DOHH2 (cell line): ENCODE data around the gene SRPK2.

Experiments
- H3F3A ChIP-seq: fragments of 200-600 bp; sonication (generic), shearing (Covaris generic); 2 replicates; pipeline ENCODE4 v1.6.0; 2016; ENCODE audit warnings: antibody characterized with exemption, mild to moderate bottlenecking; ENCODE audit not compliant: control insufficient read depth, insufficient read depth
- H3K27ac ChIP-seq: fragments of 200-600 bp; sonication (generic); 2 replicates; pipeline ENCODE4 v1.5.1; 2014; ENCODE audit warnings: low read depth, mild to moderate bottlenecking, low read length, moderate library complexity
- H3K27me3 ChIP-seq: fragments of 200-600 bp; sonication (generic); 2 replicates; pipeline ENCODE4 v1.6.1; 2014; ENCODE audit warnings: mild to moderate bottlenecking, low read length, mixed read lengths; ENCODE audit not compliant: control insufficient read depth
- H3K36me3 ChIP-seq: fragments of 200-600 bp; sonication (generic); 2 replicates; pipeline ENCODE4 v1.6.1; 2014; ENCODE audit warnings: mild to moderate bottlenecking, low read length, moderate library complexity, mixed read lengths; ENCODE audit not compliant: control insufficient read depth
- H3K4me1 ChIP-seq: fragments of 200-600 bp; sonication (generic); 2 replicates; pipeline ENCODE4 v1.6.1; 2014; ENCODE audit warnings: mild to moderate bottlenecking, low read length, mixed read lengths; ENCODE audit not compliant: control insufficient read depth
- H3K4me2 ChIP-seq: fragments of 200-600 bp; sonication (generic); 2 replicates; pipeline ENCODE4 v1.6.0; 2014; ENCODE audit warnings: mild to moderate bottlenecking, low read length, moderate library complexity
- H3K4me3 ChIP-seq: fragments of 200-600 bp; sonication (generic); 2 replicates; pipeline ENCODE4 v1.5.1; 2014; ENCODE audit warnings: mild to moderate bottlenecking, low read length, mixed read lengths
- H3K79me2 ChIP-seq: fragments of 200-600 bp; sonication (generic); 2 replicates; pipeline ENCODE4 v1.6.1; 2014; ENCODE audit warnings: mild to moderate bottlenecking, low read length, mixed read lengths; ENCODE audit not compliant: control insufficient read depth
- H3K9me2 ChIP-seq: fragments of 200-600 bp; sonication (generic); replicated peaks from 2 replicates; pipeline ENCODE4 v1.6.1; 2014; ENCODE audit warnings: mild to moderate bottlenecking, low read length, mixed read lengths; ENCODE audit not compliant: control insufficient read depth
- H3K9me3 ChIP-seq: fragments of 200-600 bp; sonication (generic); 2 replicates; pipeline ENCODE4 v1.6.1; 2014; ENCODE audit warnings: antibody characterized with exemption, low read length, mixed read lengths; ENCODE audit not compliant: control insufficient read depth, insufficient read depth
- H4K20me1 ChIP-seq: fragments of 200-600 bp; sonication (generic); 2 replicates; pipeline ENCODE4 v1.6.0; 2014; ENCODE audit warnings: low read depth, mild to moderate bottlenecking, antibody characterized with exemption, low read length, moderate library complexity; ENCODE audit not compliant: control insufficient read depth, insufficient read depth
- CTCF ChIP-seq: fragments of 200-600 bp; sonication (generic); IDR thresholded peaks from one replicate; pipeline ENCODE4 v1.5.1; 2014; ENCODE audit warnings: antibody characterized with exemption, mild to moderate bottlenecking, low read depth, low read length; ENCODE audit not compliant: poor library complexity, severe bottlenecking
- EZH2phosphoT487 ChIP-seq: fragments of 200-600 bp; sonication (generic); IDR thresholded peaks from 2 replicates; pipeline ENCODE4 v1.6.1; 2017; ENCODE audit warnings: borderline replicate concordance, mild to moderate bottlenecking, antibody characterized with exemption, low read length, moderate library complexity, mixed read lengths

The SRPK2 gene

DNA sequence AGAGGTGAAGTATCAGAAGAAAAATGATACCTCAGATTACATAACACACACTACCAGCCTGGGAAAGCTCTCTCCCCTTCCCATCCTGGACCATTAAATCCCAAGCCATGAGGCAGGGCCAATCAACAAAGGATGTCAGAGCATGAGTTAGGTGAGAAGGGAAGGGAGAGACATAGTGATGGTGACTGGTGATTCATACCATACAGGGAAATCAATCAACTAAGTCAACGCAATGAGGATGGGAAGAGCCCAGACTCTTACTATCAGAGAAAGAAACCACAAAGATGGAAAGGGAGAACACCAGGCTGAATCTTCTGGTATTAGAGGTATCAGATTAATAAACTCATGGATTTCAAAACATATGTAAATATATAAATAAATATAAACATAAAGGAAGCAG is 189.3 kb downstream of the SRPK2 start:
- Histone ChIP-seq H3K27me3 (no peaks in the 10 kb centered on the region), H3K4me1 (no peaks in the 10 kb centered on the region), H3K4me2 (no peak overlapping the region), H3K9me3 (no peaks in the 10 kb centered on the region), H3K79me2 (no peaks in the 10 kb centered on the region), H4K20me1 (no peaks in the 10 kb centered on the region), H3F3A (no peaks in the 10 kb centered on the region), H3K27ac (no peak overlapping the region), H3K36me3 (0 out of 2 replicates have a peak, but pooled peaks cover 3% of the 10 kb centered on the region), H3K4me3 (no peak overlapping the region), H3K9me2 (no peaks in the 10 kb centered on the region)
- no peak for TF ChIP-seq EZH2phosphoT487
- TF ChIP-seq CTCF: no peak

GRCh38 chr7:105198223-105198622 is 190.5 kb downstream of the SRPK2 start:
- Histone ChIP-seq H3F3A (no peaks in the 10 kb centered on the region), H3K9me2 (no peaks in the 10 kb centered on the region), H3K36me3 (0 out of 2 replicates have a peak, but pooled peaks cover 3% of the 10 kb centered on the region), H4K20me1 (no peaks in the 10 kb centered on the region), H3K79me2 (no peaks in the 10 kb centered on the region), H3K9me3 (no peaks in the 10 kb centered on the region), H3K4me2 (no peak overlapping the region), H3K4me1 (no peaks in the 10 kb centered on the region), H3K27me3 (no peaks in the 10 kb centered on the region), H3K27ac (no peak overlapping the region), H3K4me3 (no peak overlapping the region)
- no peak for TF ChIP-seq CTCF
- no peak for TF ChIP-seq EZH2phosphoT487

DNA sequence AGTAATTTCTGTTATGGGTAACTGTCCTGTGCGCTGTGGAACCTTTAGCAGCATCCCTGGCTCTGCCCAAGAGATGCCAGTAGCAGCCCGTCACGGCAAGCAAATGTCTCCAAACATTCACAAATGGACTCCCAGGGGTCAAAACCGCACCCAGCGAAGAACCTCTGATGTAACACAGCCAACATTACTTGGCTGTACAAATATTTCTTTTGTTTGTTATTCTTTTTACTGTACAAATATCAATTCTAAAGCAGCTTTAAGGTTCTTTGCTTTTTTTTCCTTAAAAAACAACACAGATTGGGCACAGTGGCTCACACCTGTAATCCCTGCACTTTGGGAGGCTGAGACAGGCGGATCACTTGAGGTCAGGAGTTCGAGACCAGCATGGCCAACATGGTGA is 192.2 kb downstream of the SRPK2 start:
- TF ChIP-seq EZH2phosphoT487: no peak
- no peak for TF ChIP-seq CTCF
- Histone ChIP-seq H3K9me3 (no peaks in the 10 kb centered on the region), H3F3A (no peaks in the 10 kb centered on the region), H4K20me1 (no peaks in the 10 kb centered on the region), H3K4me1 (no peaks in the 10 kb centered on the region), H3K9me2 (no peaks in the 10 kb centered on the region), H3K79me2 (no peaks in the 10 kb centered on the region), H3K36me3 (0 out of 2 replicates have a peak, but pooled peaks cover 3% of the 10 kb centered on the region), H3K4me2 (no peak overlapping the region), H3K27me3 (no peaks in the 10 kb centered on the region), H3K27ac (no peak overlapping the region), H3K4me3 (no peak overlapping the region)
